Neural crest cell (in vitro differentiated cells): ENCODE results near the gene RAB11FIP4. TPM values are rescaled to one million over a fixed set of nuclear protein-coding genes. Genes with fewer than 3 reads are reported as not detected.
A peak's percentile ranks its signal among the peaks of the same experiment; 100 is the strongest.

Source experiments
- DNase-seq: peaks from one replicate; pipeline ENCODE4 v3.0.0; 2021; ENCODE audit warnings: low read depth, mixed read lengths, low spot score
- H3K27ac Mint-ChIP-seq: one replicate; pipeline ENCODE4 v1.8.0; 2021; ENCODE audit warnings: mild to moderate bottlenecking, mixed read lengths; ENCODE audit not compliant: unreplicated experiment
- H3K27me3 Mint-ChIP-seq: 2 replicates; pipeline ENCODE4 v1.8.0; 2021; ENCODE audit warnings: low read depth, mild to moderate bottlenecking, mixed read lengths
- H3K36me3 Mint-ChIP-seq: 2 replicates; pipeline ENCODE4 v1.8.0; 2021; ENCODE audit warnings: low read depth, mild to moderate bottlenecking, mixed read lengths
- H3K4me1 Mint-ChIP-seq: 2 replicates; pipeline ENCODE4 v1.8.0; 2021; ENCODE audit warnings: mixed read lengths
- H3K4me3 Mint-ChIP-seq: one replicate; pipeline ENCODE4 v1.8.0; 2021; ENCODE audit warnings: mild to moderate bottlenecking, mixed read lengths
- H3K9me3 Mint-ChIP-seq: 2 replicates; pipeline ENCODE4 v1.8.0; 2021; ENCODE audit warnings: mixed read lengths
- total RNA-seq: library from RNA; stranded (reverse); gene quantifications from 2 replicates; pipeline ENCODE4 v1.2.1, GENCODE V29; 2021
- TF ChIP-seq, protein P1 (sequence below): fragments of 200-600 bp; sonication (generic); conservative IDR thresholded peaks from 2 replicates; pipeline ENCODE4 v1.5.0; 2021; ENCODE audit warnings: antibody characterized with exemption, mild to moderate bottlenecking

RAB11FIP4 gene
- total RNA-seq, 1 donor from 2014 or later, result 7.4 TPM

DNA sequence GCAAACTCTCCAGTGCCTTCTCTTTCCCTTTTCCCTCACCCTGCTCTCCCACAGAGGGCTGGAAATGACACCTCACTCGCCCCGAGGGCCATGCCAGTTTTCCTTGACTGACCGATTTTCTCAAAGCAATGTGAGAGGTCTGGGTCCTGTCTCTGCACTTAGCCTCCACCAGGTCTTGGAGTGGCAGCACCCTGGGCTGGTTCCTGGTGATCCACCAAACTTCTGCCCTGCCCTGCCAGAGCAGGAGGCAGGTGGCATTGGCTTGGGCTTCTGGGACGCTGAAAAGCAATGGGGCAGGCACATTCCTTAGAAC is 97.5 kb downstream of the RAB11FIP4 start:
- Mint-ChIP-seq H3K9me3 (no peaks in the 10 kb centered on the region), H3K27me3 (peaks cover 68% of the 10 kb centered on the region), H3K4me1 (peaks cover 9% of the 10 kb centered on the region), H3K4me3 (peak overlapping the region; percentile 82), H3K36me3 (no peaks in the 10 kb centered on the region), H3K27ac (no peak overlapping the region)
- TF ChIP-seq, protein P1, sequence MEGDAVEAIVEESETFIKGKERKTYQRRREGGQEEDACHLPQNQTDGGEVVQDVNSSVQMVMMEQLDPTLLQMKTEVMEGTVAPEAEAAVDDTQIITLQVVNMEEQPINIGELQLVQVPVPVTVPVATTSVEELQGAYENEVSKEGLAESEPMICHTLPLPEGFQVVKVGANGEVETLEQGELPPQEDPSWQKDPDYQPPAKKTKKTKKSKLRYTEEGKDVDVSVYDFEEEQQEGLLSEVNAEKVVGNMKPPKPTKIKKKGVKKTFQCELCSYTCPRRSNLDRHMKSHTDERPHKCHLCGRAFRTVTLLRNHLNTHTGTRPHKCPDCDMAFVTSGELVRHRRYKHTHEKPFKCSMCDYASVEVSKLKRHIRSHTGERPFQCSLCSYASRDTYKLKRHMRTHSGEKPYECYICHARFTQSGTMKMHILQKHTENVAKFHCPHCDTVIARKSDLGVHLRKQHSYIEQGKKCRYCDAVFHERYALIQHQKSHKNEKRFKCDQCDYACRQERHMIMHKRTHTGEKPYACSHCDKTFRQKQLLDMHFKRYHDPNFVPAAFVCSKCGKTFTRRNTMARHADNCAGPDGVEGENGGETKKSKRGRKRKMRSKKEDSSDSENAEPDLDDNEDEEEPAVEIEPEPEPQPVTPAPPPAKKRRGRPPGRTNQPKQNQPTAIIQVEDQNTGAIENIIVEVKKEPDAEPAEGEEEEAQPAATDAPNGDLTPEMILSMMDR, result no peak
- no peak for DNase-seq

DNA sequence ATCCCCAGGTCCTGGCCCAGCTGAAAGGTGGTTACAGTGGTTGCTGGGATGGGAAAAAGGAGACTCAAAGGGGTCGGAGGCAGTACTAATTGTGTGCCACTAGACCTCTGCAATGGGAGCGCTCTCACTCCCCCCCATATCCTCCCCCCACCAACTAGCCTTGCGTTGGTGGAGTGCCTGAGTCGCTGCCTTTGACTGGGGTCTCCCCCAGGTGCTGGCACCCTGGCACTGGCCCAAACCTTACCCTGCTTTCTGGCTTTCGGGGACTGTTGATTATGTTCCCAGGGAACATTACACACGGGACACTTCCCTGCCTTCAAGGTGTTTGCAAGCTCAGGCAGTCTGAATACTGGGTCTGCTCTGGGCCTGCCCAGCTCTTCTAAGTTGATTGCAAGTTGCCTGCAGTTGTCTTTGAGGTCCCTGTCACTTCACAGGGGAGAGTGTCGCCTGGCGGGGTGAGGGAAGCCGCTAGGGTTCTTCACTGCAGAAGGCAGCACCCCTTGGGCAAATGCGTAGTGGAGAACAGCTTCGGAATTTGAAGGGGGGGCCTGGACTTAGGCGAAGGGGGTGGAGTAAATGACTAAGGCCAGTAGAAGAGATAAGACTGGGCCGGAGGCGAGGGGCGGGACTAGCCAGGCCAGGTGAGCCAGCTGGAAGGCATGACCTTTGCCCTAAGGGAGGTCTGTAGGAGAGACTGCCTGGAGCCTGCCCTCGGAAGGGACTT is 98.0 kb downstream of the RAB11FIP4 start:
- H3K9me3 Mint-ChIP-seq, result no peaks in the 10 kb centered on the region
- no peak overlapping the region for H3K27ac Mint-ChIP-seq
- H3K36me3 Mint-ChIP-seq, result no peaks in the 10 kb centered on the region
- TF ChIP-seq, protein P1, result no peak
- peak overlapping the region; percentile 82 for H3K4me3 Mint-ChIP-seq
- no peak for DNase-seq
- H3K27me3 Mint-ChIP-seq, result peaks cover 64% of the 10 kb centered on the region
- H3K4me1 Mint-ChIP-seq, result peaks cover 9% of the 10 kb centered on the region

DNA sequence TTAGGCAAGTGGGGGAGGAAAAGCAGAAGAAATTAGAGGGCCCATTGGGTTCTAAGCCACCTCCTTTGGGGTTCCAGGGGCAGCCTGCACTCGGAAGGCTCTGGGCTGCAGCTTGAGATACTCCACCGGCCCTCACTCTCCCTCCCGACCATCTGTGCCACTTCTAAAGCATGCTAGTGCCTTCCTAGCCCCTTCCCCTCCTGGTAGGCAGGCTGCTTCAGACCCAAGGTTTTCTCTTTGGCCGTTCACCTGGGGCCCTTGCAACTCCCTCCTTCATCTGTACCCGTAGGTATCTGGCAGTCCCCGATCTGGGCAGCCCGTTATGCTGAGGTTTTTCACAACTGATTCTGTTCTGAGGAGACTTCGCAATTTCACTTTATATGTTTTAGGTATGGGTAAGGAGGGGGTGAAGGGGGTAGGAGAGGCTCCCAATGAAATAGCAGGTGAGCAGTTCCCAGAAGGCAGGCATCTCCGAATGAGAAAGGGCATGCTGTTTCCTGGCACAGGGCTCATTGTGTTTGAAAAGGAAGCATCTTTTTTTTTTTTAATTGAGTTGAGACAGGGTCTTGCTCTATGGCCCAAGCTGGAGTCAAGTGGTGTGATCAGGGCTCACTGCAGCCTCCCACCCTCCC is 98.7 kb downstream of the RAB11FIP4 start:
- Mint-ChIP-seq H3K27me3 (peaks cover 58% of the 10 kb centered on the region), H3K9me3 (no peaks in the 10 kb centered on the region), H3K4me1 (peaks cover 9% of the 10 kb centered on the region), H3K4me3 (peak overlapping the region; percentile 82), H3K27ac (no peak overlapping the region), H3K36me3 (no peaks in the 10 kb centered on the region)
- DNase-seq, result no peak
- TF ChIP-seq, protein P1, result no peak

DNA sequence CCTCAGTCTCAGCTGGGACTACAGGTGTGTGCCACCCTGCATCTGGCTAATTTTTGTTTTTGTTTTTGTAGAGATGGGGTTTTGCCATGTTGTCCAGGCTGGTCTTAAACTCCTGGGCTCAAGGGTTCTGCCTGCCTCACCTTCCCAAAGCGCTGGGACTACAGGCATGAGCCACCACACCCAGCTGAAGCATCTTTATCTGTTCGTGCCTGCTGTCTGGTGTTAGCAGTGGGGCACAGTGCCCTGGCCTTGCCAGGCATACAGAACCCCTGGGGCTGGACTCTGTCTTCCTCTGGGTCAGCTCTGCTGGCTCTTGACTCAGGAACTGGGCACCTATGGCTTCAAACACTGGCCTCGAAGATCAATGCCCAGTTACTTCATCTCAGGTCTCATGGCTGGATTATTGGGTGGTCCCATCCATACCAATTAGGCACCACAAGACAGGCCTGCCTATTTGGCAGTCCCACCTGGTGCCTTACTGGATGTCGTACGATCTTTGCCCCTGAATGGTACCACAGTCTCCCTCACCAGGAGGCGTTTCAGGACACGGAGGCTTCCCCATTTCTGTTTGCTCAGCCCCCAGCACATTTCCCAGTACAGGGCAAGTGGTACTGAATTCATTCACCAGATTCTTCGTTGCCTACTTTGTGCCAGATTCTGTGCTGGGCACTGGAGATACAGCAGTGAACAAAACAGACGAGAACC is 99.3 kb downstream of the RAB11FIP4 start:
- H3K27me3 Mint-ChIP-seq, result peaks cover 51% of the 10 kb centered on the region
- no peaks in the 10 kb centered on the region for H3K9me3 Mint-ChIP-seq
- peaks cover 9% of the 10 kb centered on the region for H3K4me1 Mint-ChIP-seq
- no peaks in the 10 kb centered on the region for H3K36me3 Mint-ChIP-seq
- DNase-seq, result no peak
- H3K27ac Mint-ChIP-seq, result no peak overlapping the region
- H3K4me3 Mint-ChIP-seq, result peak overlapping the region; percentile 69
- TF ChIP-seq, protein P1, result no peak

DNA sequence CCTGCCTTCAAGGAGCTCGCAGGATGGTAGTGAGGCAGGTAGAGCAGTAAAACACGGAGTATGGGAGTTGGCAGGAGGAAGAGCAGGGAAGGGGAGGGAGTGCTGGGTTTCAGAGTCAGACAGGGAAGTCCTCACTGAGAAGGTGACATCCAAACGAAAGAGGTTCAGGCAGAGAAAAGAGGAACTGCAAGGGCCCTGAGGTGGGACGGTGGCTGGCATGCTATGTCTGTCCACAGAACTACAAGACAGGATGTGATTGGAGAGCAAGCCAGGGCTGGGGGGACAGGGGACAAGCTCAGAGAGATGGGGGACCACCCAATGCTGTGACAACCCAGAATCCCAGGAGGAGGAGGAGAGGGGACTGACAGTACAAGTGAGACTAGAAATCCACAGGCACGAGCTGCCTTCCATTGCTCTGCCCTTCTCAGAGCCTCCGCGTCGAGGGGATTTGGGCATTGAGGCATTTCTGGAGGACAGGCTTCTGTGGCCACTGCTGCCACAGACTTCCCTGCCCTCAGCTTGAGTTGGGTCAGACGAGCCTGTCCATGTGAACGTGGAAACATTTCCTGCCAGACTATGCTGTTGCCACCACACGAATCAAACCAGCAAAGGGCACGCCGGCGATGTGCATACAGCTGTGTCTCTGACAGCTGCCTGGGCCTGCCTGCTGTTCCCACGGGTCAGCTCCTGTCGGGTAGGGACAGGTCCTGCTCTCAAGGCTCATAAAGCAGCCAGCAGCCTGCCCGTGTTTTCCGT is 100.1 kb downstream of the RAB11FIP4 start:
- H3K4me1 Mint-ChIP-seq, result peaks cover 9% of the 10 kb centered on the region
- DNase-seq, result no peak
- no peaks in the 10 kb centered on the region for H3K36me3 Mint-ChIP-seq
- H3K27me3 Mint-ChIP-seq, result peaks cover 48% of the 10 kb centered on the region
- H3K9me3 Mint-ChIP-seq, result no peaks in the 10 kb centered on the region
- no peak overlapping the region for H3K27ac Mint-ChIP-seq
- TF ChIP-seq, protein P1, result no peak
- peak overlapping the region; percentile 69 for H3K4me3 Mint-ChIP-seq
